Bronchial epithelial cell (primary cell): Measurements from ENCODE around the gene CEP192. TPM values are rescaled to one million over a fixed set of nuclear protein-coding genes. Genes with fewer than 3 reads are reported as not detected.

ENCODE experiments used
- DNase-seq: peaks from one replicate; pipeline ENCODE4 v3.0.0-alpha.2; 2010; ENCODE audit warnings: low read depth
- FAIRE-seq: peaks from 2 replicates; lab custom pipeline; 2011; peaks lifted over from hg19 to GRCh38; lab: Jason Lieb, UNC
- H3K27me3 ChIP-seq: 2 replicates; pipeline ENCODE4 v1.5.1; 2011; ENCODE audit warnings: low read length; ENCODE audit not compliant: control insufficient read depth, insufficient read depth
- H3K36me3 ChIP-seq: 2 replicates; pipeline ENCODE4 v1.5.1; 2011; ENCODE audit warnings: low read length; ENCODE audit not compliant: control insufficient read depth, insufficient read depth
- H3K4me3 ChIP-seq: 2 replicates; pipeline ENCODE4 v1.5.1; 2011; ENCODE audit warnings: mild to moderate bottlenecking, low read depth, low read length, control low read depth
- total RNA-seq: library from RNA; depleted of rRNA; stranded (reverse); fragments of >200 nt; gene quantifications from 2 replicates; pipeline ENCODE4 v1.2.1, GENCODE V29; 2014
- TF ChIP-seq, protein P1 (sequence below): IDR thresholded peaks from 2 replicates; pipeline ENCODE4 v1.5.1; 2011; ENCODE audit warnings: mild to moderate bottlenecking, moderate library complexity, low read length, control low read depth, inconsistent platforms; ENCODE audit not compliant: insufficient read depth, severe bottlenecking

CEP192 gene
- total RNA-seq, 1 donor from 2014 or later = 25.8 TPM

- no peak for DNase-seq
- TF ChIP-seq, protein P1, sequence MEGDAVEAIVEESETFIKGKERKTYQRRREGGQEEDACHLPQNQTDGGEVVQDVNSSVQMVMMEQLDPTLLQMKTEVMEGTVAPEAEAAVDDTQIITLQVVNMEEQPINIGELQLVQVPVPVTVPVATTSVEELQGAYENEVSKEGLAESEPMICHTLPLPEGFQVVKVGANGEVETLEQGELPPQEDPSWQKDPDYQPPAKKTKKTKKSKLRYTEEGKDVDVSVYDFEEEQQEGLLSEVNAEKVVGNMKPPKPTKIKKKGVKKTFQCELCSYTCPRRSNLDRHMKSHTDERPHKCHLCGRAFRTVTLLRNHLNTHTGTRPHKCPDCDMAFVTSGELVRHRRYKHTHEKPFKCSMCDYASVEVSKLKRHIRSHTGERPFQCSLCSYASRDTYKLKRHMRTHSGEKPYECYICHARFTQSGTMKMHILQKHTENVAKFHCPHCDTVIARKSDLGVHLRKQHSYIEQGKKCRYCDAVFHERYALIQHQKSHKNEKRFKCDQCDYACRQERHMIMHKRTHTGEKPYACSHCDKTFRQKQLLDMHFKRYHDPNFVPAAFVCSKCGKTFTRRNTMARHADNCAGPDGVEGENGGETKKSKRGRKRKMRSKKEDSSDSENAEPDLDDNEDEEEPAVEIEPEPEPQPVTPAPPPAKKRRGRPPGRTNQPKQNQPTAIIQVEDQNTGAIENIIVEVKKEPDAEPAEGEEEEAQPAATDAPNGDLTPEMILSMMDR = no peak
- Histone ChIP-seq H3K36me3 (peaks cover 1% of the 10 kb centered on the region), H3K4me3 (no peak overlapping the region), H3K27me3 (no peaks in the 10 kb centered on the region)
- FAIRE-seq = no peak
These were observed 37.7 kb downstream of the CEP192 start for GRCh38 chr18:13028869-13029268.

- Histone ChIP-seq H3K4me3 (no peak overlapping the region), H3K27me3 (no peaks in the 10 kb centered on the region), H3K36me3 (peaks cover 1% of the 10 kb centered on the region)
- no peak for FAIRE-seq
- TF ChIP-seq, protein P1 = no peak
- no peak for DNase-seq
These were observed 41.0 kb downstream of the CEP192 start for GRCh38 chr18:13032173-13032572.

DNA sequence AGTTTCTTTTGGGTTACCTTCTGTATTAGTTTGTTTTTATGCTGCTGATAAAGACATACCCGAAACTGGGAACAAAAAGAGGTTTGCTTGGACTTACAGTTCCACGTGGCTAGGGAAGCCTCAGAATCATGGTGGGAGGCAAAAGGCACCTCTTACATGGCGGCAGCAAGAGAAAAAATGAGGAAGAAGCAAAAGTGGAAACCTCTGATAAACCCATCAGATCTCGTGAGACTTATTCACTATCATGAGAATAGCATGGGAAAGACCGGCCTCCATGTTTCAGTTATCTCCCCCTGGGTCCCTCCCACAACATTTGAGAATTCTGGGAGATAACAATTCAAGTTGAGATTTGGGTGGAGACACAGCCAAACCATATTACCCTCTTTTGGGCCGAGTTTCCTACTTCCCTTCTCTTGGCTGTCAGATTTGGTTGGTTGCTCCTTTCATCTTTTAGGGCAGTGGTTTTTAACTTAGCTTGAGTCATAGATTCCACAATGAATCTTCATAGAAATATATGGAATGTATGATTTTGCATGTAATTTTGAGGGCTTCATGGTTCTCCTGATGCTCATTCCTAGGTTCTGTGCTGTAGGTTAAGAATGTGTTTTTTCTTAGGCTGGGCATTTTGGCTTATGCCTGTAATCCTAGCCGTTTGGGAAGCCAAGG lies 44.2 kb downstream of the CEP192 start:
- TF ChIP-seq, protein P1 = no peak
- H3K36me3 ChIP-seq = peaks cover 2% of the 10 kb centered on the region
- DNase-seq (no peak), FAIRE-seq (no peak)
- no peak overlapping the region for H3K4me3 ChIP-seq
- no peaks in the 10 kb centered on the region for H3K27me3 ChIP-seq

DNA sequence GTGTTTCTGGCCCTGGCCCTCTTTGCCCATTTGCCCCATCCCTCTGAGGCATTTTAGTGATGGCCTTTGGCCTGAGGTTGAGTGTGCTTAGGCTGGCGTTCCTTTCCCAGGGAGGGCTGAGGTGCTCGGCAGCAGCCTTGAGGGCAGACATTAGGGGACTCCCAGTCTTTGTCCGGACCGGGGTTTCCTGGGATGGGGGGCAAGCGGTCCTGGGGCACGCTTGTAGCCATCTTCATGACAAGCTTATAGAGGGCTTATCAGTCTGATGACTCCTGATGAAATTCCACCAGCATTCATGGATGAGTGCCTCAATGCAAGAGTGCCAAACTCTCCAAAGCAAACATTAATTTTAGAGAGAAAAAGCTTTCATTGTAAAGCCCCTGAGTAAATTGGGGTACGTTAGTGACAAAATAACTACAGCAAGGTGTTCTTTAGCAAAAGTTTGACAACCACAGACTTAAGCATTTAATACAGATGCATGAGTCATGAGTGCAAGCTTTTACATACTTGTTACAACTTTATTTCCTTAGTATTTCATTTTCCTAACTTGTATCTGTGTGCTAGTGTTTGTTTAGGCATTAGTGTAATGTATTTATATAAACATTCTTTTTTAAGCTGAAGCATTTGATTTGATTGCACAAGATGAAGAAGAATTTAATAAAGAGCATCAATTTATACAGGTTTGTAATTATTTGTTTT lies 45.6 kb downstream of the CEP192 start:
- no peak for FAIRE-seq
- TF ChIP-seq, protein P1 = no peak
- Histone ChIP-seq H3K36me3 (peaks cover 2% of the 10 kb centered on the region), H3K4me3 (no peak overlapping the region), H3K27me3 (no peaks in the 10 kb centered on the region)
- peak; percentile 47 for DNase-seq

- Histone ChIP-seq H3K4me3 (no peak overlapping the region), H3K36me3 (peaks cover 4% of the 10 kb centered on the region), H3K27me3 (no peaks in the 10 kb centered on the region)
- TF ChIP-seq, protein P1 = no peak
- DNase-seq = no peak
- FAIRE-seq = no peak
These were observed 48.6 kb downstream of the CEP192 start for GRCh38 chr18:13039806-13040205.
